ENCODE results near the gene ROM1. TPM values are rescaled to one million over a fixed set of nuclear protein-coding genes. Genes with fewer than 3 reads are reported as not detected.

The ROM1 gene
- total RNA-seq, 1 donor: 6.5 TPM

DNA sequence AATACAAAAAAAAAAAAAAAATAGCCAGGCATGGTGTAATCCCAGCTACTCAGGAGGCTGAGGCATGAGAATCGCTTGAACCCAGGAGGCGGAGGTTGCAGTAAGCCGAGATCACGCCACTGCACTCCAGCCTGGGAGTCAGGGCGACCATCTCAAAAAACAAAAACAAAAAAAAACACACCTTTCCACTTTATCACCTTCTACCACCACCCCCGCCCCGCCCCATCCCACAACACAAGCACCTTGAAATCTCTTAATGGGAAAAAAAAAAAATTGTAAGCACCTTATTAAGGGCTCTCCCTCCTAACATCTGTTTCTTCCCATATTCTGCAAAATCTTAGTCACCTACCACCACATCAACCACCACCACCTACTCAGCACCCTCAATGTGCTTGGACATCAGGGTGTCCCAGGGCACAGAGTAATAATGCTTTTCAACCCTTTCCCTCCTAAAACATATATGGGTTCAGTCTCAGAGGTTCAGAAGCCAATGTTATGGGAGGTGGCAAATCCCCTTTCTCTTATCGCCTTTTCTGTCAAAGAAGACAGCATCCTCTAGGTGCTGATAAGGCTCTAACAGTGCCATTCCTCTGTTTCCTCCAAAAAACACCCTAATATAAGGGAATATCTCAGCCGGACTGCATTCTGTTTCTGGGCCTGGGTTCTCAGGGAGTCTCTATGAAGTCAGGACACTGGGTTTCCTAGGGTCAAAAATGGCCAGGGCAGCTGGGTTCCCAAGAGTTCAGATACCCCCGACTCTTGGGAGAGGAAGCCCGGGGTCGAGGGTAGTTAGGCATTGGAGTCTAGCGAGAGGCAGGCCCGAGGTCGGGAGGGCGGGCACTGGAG, 39.3 kb downstream of the ROM1 start:
- Histone ChIP-seq H3K36me3 (ENCODE audit: insufficient read depth, low read length) (peaks cover 19% of the 10 kb centered on the region), H4K20me1 (ENCODE audit: insufficient read depth, low read length) (peaks cover 4% of the 10 kb centered on the region), H3K27ac (ENCODE audit: low read depth, low read length) (peak overlapping the region; percentile 88), H3K4me3 (ENCODE audit: insufficient read depth, low read length) (peak overlapping the region; percentile 96), H3K4me1 (ENCODE audit: insufficient read depth, low read length) (peaks cover 13% of the 10 kb centered on the region), H3K79me2 (ENCODE audit: insufficient read depth, low read length) (peaks cover 33% of the 10 kb centered on the region), H2AFZ (ENCODE audit: low read length) (peak overlapping the region; percentile 99), H3K27me3 (ENCODE audit: insufficient read depth, low read length) (no peaks in the 10 kb centered on the region), H3K9me3 (ENCODE audit: low read depth, low read length) (no peaks in the 10 kb centered on the region), H3K4me2 (ENCODE audit: insufficient read depth, low read length) (peak overlapping the region; percentile 94)
- peak; percentile 41 for DNase-seq (ENCODE audit: insufficient read length, low spot score, missing footprints)
- TF ChIP-seq, protein P1, sequence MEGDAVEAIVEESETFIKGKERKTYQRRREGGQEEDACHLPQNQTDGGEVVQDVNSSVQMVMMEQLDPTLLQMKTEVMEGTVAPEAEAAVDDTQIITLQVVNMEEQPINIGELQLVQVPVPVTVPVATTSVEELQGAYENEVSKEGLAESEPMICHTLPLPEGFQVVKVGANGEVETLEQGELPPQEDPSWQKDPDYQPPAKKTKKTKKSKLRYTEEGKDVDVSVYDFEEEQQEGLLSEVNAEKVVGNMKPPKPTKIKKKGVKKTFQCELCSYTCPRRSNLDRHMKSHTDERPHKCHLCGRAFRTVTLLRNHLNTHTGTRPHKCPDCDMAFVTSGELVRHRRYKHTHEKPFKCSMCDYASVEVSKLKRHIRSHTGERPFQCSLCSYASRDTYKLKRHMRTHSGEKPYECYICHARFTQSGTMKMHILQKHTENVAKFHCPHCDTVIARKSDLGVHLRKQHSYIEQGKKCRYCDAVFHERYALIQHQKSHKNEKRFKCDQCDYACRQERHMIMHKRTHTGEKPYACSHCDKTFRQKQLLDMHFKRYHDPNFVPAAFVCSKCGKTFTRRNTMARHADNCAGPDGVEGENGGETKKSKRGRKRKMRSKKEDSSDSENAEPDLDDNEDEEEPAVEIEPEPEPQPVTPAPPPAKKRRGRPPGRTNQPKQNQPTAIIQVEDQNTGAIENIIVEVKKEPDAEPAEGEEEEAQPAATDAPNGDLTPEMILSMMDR (IDR thresholded peaks at IDR 0.05; ENCODE audit: extremely low read depth, low read depth, low read length): no peak

DNA sequence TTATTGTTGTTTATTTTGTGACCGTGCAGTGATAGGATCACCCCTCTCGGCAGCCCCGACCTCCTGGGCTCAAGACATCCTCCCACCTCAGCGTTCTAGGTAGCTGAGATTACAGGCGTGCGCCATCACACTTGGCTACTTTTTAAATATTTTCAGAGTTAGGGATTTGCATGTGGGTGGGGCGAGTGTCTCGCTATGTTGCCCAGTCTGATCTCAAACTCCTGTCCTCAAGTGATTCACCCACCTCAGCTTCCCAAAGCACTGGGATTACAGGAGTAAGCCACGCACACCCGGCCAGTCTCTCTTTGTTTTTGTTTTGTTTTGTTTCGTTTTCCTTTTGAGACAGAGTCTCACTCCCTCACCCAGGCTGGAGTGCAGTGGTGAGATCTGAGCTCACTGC, 41.2 kb downstream of the ROM1 start:
- Histone ChIP-seq H3K4me2 (ENCODE audit: insufficient read depth, low read length) (no peak overlapping the region), H3K36me3 (ENCODE audit: insufficient read depth, low read length) (peaks cover 6% of the 10 kb centered on the region), H3K4me3 (ENCODE audit: insufficient read depth, low read length) (no peak overlapping the region), H3K27ac (ENCODE audit: low read depth, low read length) (no peak overlapping the region), H2AFZ (ENCODE audit: low read length) (peak overlapping the region; percentile 27), H4K20me1 (ENCODE audit: insufficient read depth, low read length) (no peaks in the 10 kb centered on the region), H3K27me3 (ENCODE audit: insufficient read depth, low read length) (no peaks in the 10 kb centered on the region), H3K9me3 (ENCODE audit: low read depth, low read length) (no peaks in the 10 kb centered on the region), H3K79me2 (ENCODE audit: insufficient read depth, low read length) (peaks cover 32% of the 10 kb centered on the region), H3K4me1 (ENCODE audit: insufficient read depth, low read length) (peaks cover 13% of the 10 kb centered on the region)
- TF ChIP-seq, protein P1 (IDR thresholded peaks at IDR 0.05; ENCODE audit: extremely low read depth, low read depth, low read length): no peak
- DNase-seq (ENCODE audit: insufficient read length, low spot score, missing footprints): no peak

DNA sequence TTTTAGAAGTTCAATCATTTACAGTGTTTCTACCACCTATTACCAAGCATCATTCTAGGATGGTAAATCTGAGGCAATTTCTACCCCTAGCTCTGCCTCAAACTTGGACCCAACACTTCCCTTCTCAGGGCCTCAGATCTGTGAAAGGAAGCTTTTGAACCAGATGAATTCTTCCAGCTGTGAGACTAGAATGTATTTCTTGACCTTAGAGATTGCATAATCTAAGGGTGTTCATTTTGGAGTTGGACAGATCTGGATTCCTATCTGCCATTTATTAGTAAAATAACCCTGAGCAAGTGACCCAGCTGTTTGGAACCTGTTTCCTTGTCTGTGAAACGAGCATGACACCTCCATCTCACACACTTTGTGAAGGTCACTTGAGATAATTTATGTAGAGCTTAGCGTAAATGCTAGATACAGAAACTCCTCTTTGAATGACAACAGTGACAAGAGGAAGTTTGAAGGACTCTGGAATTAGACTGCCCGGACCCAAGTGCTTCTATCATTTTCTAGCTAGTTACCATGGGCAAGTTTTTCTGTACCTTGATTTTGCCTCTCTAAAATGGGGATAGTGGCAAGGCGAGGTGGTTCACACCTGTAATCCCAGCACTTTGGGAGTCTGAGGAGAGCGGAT, 43.9 kb downstream of the ROM1 start:
- H3K27ac ChIP-seq (ENCODE audit: low read depth, low read length): no peak overlapping the region
- peaks cover 12% of the 10 kb centered on the region for H3K79me2 ChIP-seq (ENCODE audit: insufficient read depth, low read length)
- no peaks in the 10 kb centered on the region for H3K27me3 ChIP-seq (ENCODE audit: insufficient read depth, low read length)
- no peaks in the 10 kb centered on the region for H3K36me3 ChIP-seq (ENCODE audit: insufficient read depth, low read length)
- H3K4me3 ChIP-seq (ENCODE audit: insufficient read depth, low read length): no peak overlapping the region
- H4K20me1 ChIP-seq (ENCODE audit: insufficient read depth, low read length): no peaks in the 10 kb centered on the region
- TF ChIP-seq, protein P1 (IDR thresholded peaks at IDR 0.05; ENCODE audit: extremely low read depth, low read depth, low read length): no peak
- no peaks in the 10 kb centered on the region for H3K9me3 ChIP-seq (ENCODE audit: low read depth, low read length)
- H3K4me1 ChIP-seq (ENCODE audit: insufficient read depth, low read length): peaks cover 8% of the 10 kb centered on the region
- H3K4me2 ChIP-seq (ENCODE audit: insufficient read depth, low read length): no peak overlapping the region
- no peak overlapping the region for H2AFZ ChIP-seq (ENCODE audit: low read length)
- peak; percentile 23 for DNase-seq (ENCODE audit: insufficient read length, low spot score, missing footprints)

All from osteoblast (primary cell).